Glutamatergic neuron (in vitro differentiated cells): ENCODE data around the gene SLC49A3. TPM values are rescaled to one million over a fixed set of nuclear protein-coding genes. Genes with fewer than 3 reads are reported as not detected.

ENCODE experiments used
- DNase-seq: peaks from one replicate; pipeline ENCODE4 v3.0.0; 2022
- H3K27ac Mint-ChIP-seq: one replicate; pipeline ENCODE4 v1.8.0; 2020; ENCODE audit warnings: mild to moderate bottlenecking, mixed read lengths, inconsistent platforms; ENCODE audit not compliant: unreplicated experiment
- H3K27me3 Mint-ChIP-seq: one replicate; pipeline ENCODE4 v1.8.0; 2020; ENCODE audit warnings: mild to moderate bottlenecking, moderate library complexity, mixed read lengths, inconsistent platforms; ENCODE audit not compliant: unreplicated experiment
- H3K36me3 Mint-ChIP-seq: one replicate; pipeline ENCODE4 v1.8.0; 2020; ENCODE audit warnings: mild to moderate bottlenecking, mixed read lengths, inconsistent platforms; ENCODE audit not compliant: unreplicated experiment
- H3K4me1 Mint-ChIP-seq: one replicate; pipeline ENCODE4 v1.8.0; 2020; ENCODE audit warnings: mild to moderate bottlenecking, low read depth, mixed read lengths, inconsistent platforms; ENCODE audit not compliant: unreplicated experiment
- H3K4me3 Mint-ChIP-seq: one replicate; pipeline ENCODE4 v1.8.0; 2020; ENCODE audit warnings: mild to moderate bottlenecking, mixed read lengths, inconsistent platforms; ENCODE audit not compliant: unreplicated experiment
- H3K9me3 Mint-ChIP-seq: one replicate; pipeline ENCODE4 v1.8.0; 2020; ENCODE audit warnings: mild to moderate bottlenecking, moderate library complexity, mixed read lengths, inconsistent platforms; ENCODE audit not compliant: unreplicated experiment
- CTCF ChIP-seq: fragments of 200-600 bp; sonication (generic); IDR thresholded peaks from one replicate; pipeline ENCODE4 v1.5.0; 2021; ENCODE audit not compliant: partially characterized antibody, unreplicated experiment
- total RNA-seq: library from RNA; stranded (reverse); fragmentation: NEBNext Ultra II Directional; extraction: Animal tissue kit (Norgen Biotek cat#: 25700); gene quantifications from one replicate; pipeline ENCODE4 v1.2.1, GENCODE V29; 2021; ENCODE audit not compliant: unreplicated experiment

Gene SLC49A3
- total RNA-seq, 1 donor from 2014 or later, result not detected

GRCh38 chr4:657834-658667, 30.9 kb downstream of the SLC49A3 start:
- no peak for DNase-seq
- Mint-ChIP-seq H3K9me3 (peaks cover 6% of the 10 kb centered on the region), H3K27ac (no peak overlapping the region), H3K36me3 (peaks cover 6% of the 10 kb centered on the region), H3K27me3 (peaks cover 12% of the 10 kb centered on the region), H3K4me1 (no peaks in the 10 kb centered on the region), H3K4me3 (no peak overlapping the region)
- TF ChIP-seq CTCF, result no peak

GRCh38 chr4:657338-657833, 31.6 kb downstream of the SLC49A3 start:
- no peak overlapping the region for H3K4me3 Mint-ChIP-seq
- H3K4me1 Mint-ChIP-seq, result no peaks in the 10 kb centered on the region
- H3K27ac Mint-ChIP-seq, result no peak overlapping the region
- DNase-seq, result no peak
- no peak for TF ChIP-seq CTCF
- peaks cover 15% of the 10 kb centered on the region for H3K27me3 Mint-ChIP-seq
- peaks cover 10% of the 10 kb centered on the region for H3K9me3 Mint-ChIP-seq
- peaks cover 6% of the 10 kb centered on the region for H3K36me3 Mint-ChIP-seq

GRCh38 chr4:656436-657337, 32.3 kb downstream of the SLC49A3 start:
- Mint-ChIP-seq H3K9me3 (peaks cover 8% of the 10 kb centered on the region), H3K27ac (peak overlapping the region; percentile 23), H3K27me3 (peaks cover 17% of the 10 kb centered on the region), H3K4me1 (no peaks in the 10 kb centered on the region), H3K4me3 (no peak overlapping the region), H3K36me3 (peaks cover 6% of the 10 kb centered on the region)
- DNase-seq, result no peak
- TF ChIP-seq CTCF, result no peak

GRCh38 chr4:655464-656151, 33.3 kb downstream of the SLC49A3 start:
- peaks cover 6% of the 10 kb centered on the region for H3K9me3 Mint-ChIP-seq
- no peak for TF ChIP-seq CTCF
- DNase-seq, result no peak
- no peaks in the 10 kb centered on the region for H3K4me1 Mint-ChIP-seq
- peaks cover 14% of the 10 kb centered on the region for H3K27me3 Mint-ChIP-seq
- no peak overlapping the region for H3K4me3 Mint-ChIP-seq
- no peak overlapping the region for H3K27ac Mint-ChIP-seq
- H3K36me3 Mint-ChIP-seq, result peaks cover 1% of the 10 kb centered on the region
